C1 segment of cervical spinal cord (tissue), 14 donors: ENCODE results near the gene ST8SIA4.
"Not testable (repeated sequence)": the region's sequence is repeated elsewhere in the genome, so short reads cannot be mapped to it uniquely, and the experiment has no call there.

Source experiments
- DNase-seq, 14 donors: peaks; one replicate each; lab custom pipeline; 2025; lab: John Stamatoyannopoulos, UW

Gene ST8SIA4

GRCh38 chr5:100788417-100788816, 114.7 kb downstream of the ST8SIA4 start:
- no peak for DNase-seq

GRCh38 chr5:100787648-100788047, 115.4 kb downstream of the ST8SIA4 start:
- DNase-seq: no peak

GRCh38 chr5:100785536-100785935, 117.5 kb downstream of the ST8SIA4 start:
- DNase-seq: not testable (repeated sequence)

- DNase-seq: no peak
These were observed 122.7 kb downstream of the ST8SIA4 start for GRCh38 chr5:100780376-100780870.

- DNase-seq: peak in 4 of 14 donors; percentile 15 to 20 (median 16)
These were observed 123.3 kb downstream of the ST8SIA4 start for GRCh38 chr5:100779669-100780375.

GRCh38 chr5:100777680-100778300, 125.3 kb downstream of the ST8SIA4 start:
- no peak for DNase-seq

GRCh38 chr5:100775533-100775855, 127.6 kb downstream of the ST8SIA4 start:
- DNase-seq: no peak

GRCh38 chr5:100772548-100772947, 130.5 kb downstream of the ST8SIA4 start:
- DNase-seq: no peak

- no peak for DNase-seq
These were observed 131.1 kb downstream of the ST8SIA4 start for GRCh38 chr5:100772006-100772405.

- DNase-seq: no peak
These were observed 131.9 kb downstream of the ST8SIA4 start for GRCh38 chr5:100771181-100771580.

- DNase-seq: no peak
These were observed 134.9 kb downstream of the ST8SIA4 start for GRCh38 chr5:100768221-100768620.

- DNase-seq: no peak
These were observed 140.1 kb downstream of the ST8SIA4 start for GRCh38 chr5:100762995-100763394.

GRCh38 chr5:100762108-100762507, 141.0 kb downstream of the ST8SIA4 start:
- no peak for DNase-seq

GRCh38 chr5:100761192-100761591, 141.9 kb downstream of the ST8SIA4 start:
- DNase-seq: no peak

- no peak for DNase-seq
These were observed 142.4 kb downstream of the ST8SIA4 start for GRCh38 chr5:100760688-100761087.

- no peak for DNase-seq
These were observed 144.3 kb downstream of the ST8SIA4 start for GRCh38 chr5:100758780-100759179.

- no peak for DNase-seq
These were observed 144.8 kb downstream of the ST8SIA4 start for GRCh38 chr5:100758306-100758705.

GRCh38 chr5:100757618-100758017, 145.5 kb downstream of the ST8SIA4 start:
- no peak for DNase-seq
